ENCODE measurements around the gene DNAH7. TPM values are rescaled to one million over a fixed set of nuclear protein-coding genes. Genes with fewer than 3 reads are reported as not detected.

The DNAH7 gene
- total RNA-seq, 1 experiment from 2014 or later: 0.98 TPM

GRCh38 chr2:196086517-196087368 lies 18.1 kb upstream of the DNAH7 start:
- intact Hi-C loops (cut with micrococcal nuclease): no loop called here
- CTCF ChIA-PET: interaction anchor here (0.6 to 1.1 kb wide), 4 partner anchors 8 to 1879 kb away, joined by 3 to 6 read pairs (median 4); no protein-coding TSS in a partner anchor
- H3K9me3 Mint-ChIP-seq (ENCODE audit: unreplicated experiment): peaks cover 10% of the 10 kb centered on the region

GRCh38 chr2:196083601-196084000 lies 15.0 kb upstream of the DNAH7 start:
- Mint-ChIP-seq H3K4me1 (ENCODE audit: insufficient read depth, unreplicated experiment) (peaks cover 9% of the 10 kb centered on the region), H3K27ac (ENCODE audit: low read depth, unreplicated experiment) (no peak overlapping the region), H3K4me3 (ENCODE audit: unreplicated experiment) (no peak overlapping the region), H3K9me3 (ENCODE audit: unreplicated experiment) (peaks cover 10% of the 10 kb centered on the region), H3K36me3 (ENCODE audit: insufficient read depth, unreplicated experiment) (no peaks in the 10 kb centered on the region), H3K27me3 (ENCODE audit: insufficient read depth, unreplicated experiment) (no peaks in the 10 kb centered on the region)
- DNase-seq (ENCODE audit: unreplicated experiment): no peak
- POLR2A ChIA-PET: no interaction called here
- CTCF ChIA-PET: interaction anchor here (0.5 to 2.2 kb wide), 4 partner anchors 15 to 370 kb away, joined by 3 to 10 read pairs (median 3); partner anchors contain the start of gene DNAH7
- intact Hi-C loops (cut with micrococcal nuclease): no loop called here
- TF ChIP-seq CTCF (IDR thresholded peaks at IDR 0.05; ENCODE audit: unreplicated experiment): no peak
- BruUV-seq (replicated peaks): no TSS peak

More at GRCh38 chr2:196086517-196087368, 18.1 kb upstream of the DNAH7 start:
- DNase-seq (ENCODE audit: unreplicated experiment): no peak
- Mint-ChIP-seq H3K4me1 (ENCODE audit: insufficient read depth, unreplicated experiment) (peaks cover 9% of the 10 kb centered on the region), H3K36me3 (ENCODE audit: insufficient read depth, unreplicated experiment) (no peaks in the 10 kb centered on the region), H3K4me3 (ENCODE audit: unreplicated experiment) (no peak overlapping the region), H3K27ac (ENCODE audit: low read depth, unreplicated experiment) (no peak overlapping the region), H3K27me3 (ENCODE audit: insufficient read depth, unreplicated experiment) (no peaks in the 10 kb centered on the region)
- POLR2A ChIA-PET: interaction anchor here (0.5 to 0.8 kb wide), 4 partner anchors 9 to 83 kb away, joined by 3 to 5 read pairs (median 4); no protein-coding TSS in a partner anchor
- no TSS peak for BruUV-seq (replicated peaks)
- no peak for TF ChIP-seq CTCF (IDR thresholded peaks at IDR 0.05; ENCODE audit: unreplicated experiment)

- intact Hi-C loops (cut with micrococcal nuclease): no loop called here
- H3K4me1 Mint-ChIP-seq (ENCODE audit: insufficient read depth, unreplicated experiment): no peaks in the 10 kb centered on the region
- TF ChIP-seq CTCF (IDR thresholded peaks at IDR 0.05; ENCODE audit: unreplicated experiment): no peak
- POLR2A ChIA-PET: interaction anchor here (3.3 kb wide), 1 partner anchor 86 kb away, joined by 18 read pairs; no protein-coding TSS in a partner anchor
- CTCF ChIA-PET: interaction anchor here (0.6 to 5.7 kb wide), 9 partner anchors 28 to 671 kb away, joined by 3 to 104 read pairs (median 4); no protein-coding TSS in a partner anchor
- no peaks in the 10 kb centered on the region for H3K36me3 Mint-ChIP-seq (ENCODE audit: insufficient read depth, unreplicated experiment)
- no peaks in the 10 kb centered on the region for H3K27me3 Mint-ChIP-seq (ENCODE audit: insufficient read depth, unreplicated experiment)
- H3K9me3 Mint-ChIP-seq (ENCODE audit: unreplicated experiment): peaks cover 10% of the 10 kb centered on the region
- no peak overlapping the region for H3K4me3 Mint-ChIP-seq (ENCODE audit: unreplicated experiment)
- no peak for DNase-seq (ENCODE audit: unreplicated experiment)
- no TSS peak for BruUV-seq (replicated peaks)
- no peak overlapping the region for H3K27ac Mint-ChIP-seq (ENCODE audit: low read depth, unreplicated experiment)
Measured at GRCh38 chr2:196080526-196080925, 11.9 kb upstream of the DNAH7 start.

- DNase-seq (ENCODE audit: unreplicated experiment): no peak
- Mint-ChIP-seq H3K36me3 (ENCODE audit: insufficient read depth, unreplicated experiment) (no peaks in the 10 kb centered on the region), H3K27ac (ENCODE audit: low read depth, unreplicated experiment) (no peak overlapping the region), H3K27me3 (ENCODE audit: insufficient read depth, unreplicated experiment) (no peaks in the 10 kb centered on the region), H3K9me3 (ENCODE audit: unreplicated experiment) (peaks cover 10% of the 10 kb centered on the region), H3K4me1 (ENCODE audit: insufficient read depth, unreplicated experiment) (no peaks in the 10 kb centered on the region), H3K4me3 (ENCODE audit: unreplicated experiment) (no peak overlapping the region)
- intact Hi-C loops (cut with micrococcal nuclease): loop anchor here (5.0 to 10.0 kb wide), 2 partner anchors 213 to 676 kb away; no protein-coding TSS in a partner anchor
- POLR2A ChIA-PET: interaction anchor here (0.6 to 3.4 kb wide), 7 partner anchors 88 to 244 kb away, joined by 3 to 18 read pairs (median 4); partner anchors contain the start of gene STK17B
- no TSS peak for BruUV-seq (replicated peaks)
- CTCF ChIA-PET: interaction anchor here (0.6 to 5.7 kb wide), 41 partner anchors 8 to 1068 kb away, joined by 3 to 104 read pairs (median 5); partner anchors contain the start of genes DNAH7 and STK17B
- no peak for TF ChIP-seq CTCF (IDR thresholded peaks at IDR 0.05; ENCODE audit: unreplicated experiment)
Measured at GRCh38 chr2:196079052-196079451, 10.4 kb upstream of the DNAH7 start.

Data from MCF 10A (cell line).